Erythroblast (primary cell): ENCODE measurements around the gene LIN37.
A peak's percentile ranks its signal among the peaks of the same experiment; 100 is the strongest.

Source experiments
- DNase-seq, 2 experiments: peaks; one replicate each; lab custom pipeline; 2025; lab: John Stamatoyannopoulos, UW
- GATA1 ChIP-seq: IDR thresholded peaks from 2 replicates; pipeline ENCODE4 v1.6.1; 2011; ENCODE audit warnings: low read depth, mild to moderate bottlenecking, control low read depth, low read length, moderate library complexity
- POLR2A ChIP-seq: IDR thresholded peaks from 2 replicates; pipeline ENCODE4 v1.6.1; 2011; ENCODE audit warnings: mild to moderate bottlenecking, low read length

LIN37 gene

GRCh38 chr19:35748106-35749020 is at the start of gene LIN37:
TSS of gene LIN37 (plus strand) at chr19:35748576. CDS start at chr19:35748725, 149 bp downstream.
- peak; percentile 77 for TF ChIP-seq POLR2A
- no peak for TF ChIP-seq GATA1

GRCh38 chr19:35702223-35703012 is 46.0 kb upstream of the LIN37 start:
- peak; percentile 31 for TF ChIP-seq POLR2A
- no peak for TF ChIP-seq GATA1
- DNase-seq, result peak; percentile 96

More at GRCh38 chr19:35748106-35749020, at the start of gene LIN37:
- DNase-seq, result peak; percentile 99

- DNase-seq, result no peak
- TF ChIP-seq GATA1 (no peak), POLR2A (no peak)
These were observed 45.0 kb upstream of the LIN37 start for GRCh38 chr19:35703343-35703742.

- TF ChIP-seq POLR2A, result no peak
- TF ChIP-seq GATA1, result no peak
- DNase-seq, result peak; percentile 51 to 70
These were observed 44.2 kb upstream of the LIN37 start, which contains the start of gene ZBTB32 for GRCh38 chr19:35704218-35704617. TSS of gene ZBTB32 (plus strand) at chr19:35704558. CDS start at chr19:35714627, 10,069 bp downstream.

- DNase-seq, result no peak
- TF ChIP-seq GATA1 (no peak), POLR2A (no peak)
These were observed 40.0 kb upstream of the LIN37 start for GRCh38 chr19:35708391-35708790.

GRCh38 chr19:35710784-35711723 is 37.3 kb upstream of the LIN37 start:
- TF ChIP-seq POLR2A, result no peak
- no peak for TF ChIP-seq GATA1
- DNase-seq, result no peak

- peak in 1 of 2 experiments; percentile 41 for DNase-seq
- TF ChIP-seq GATA1 (no peak), POLR2A (no peak)
These were observed 35.5 kb upstream of the LIN37 start for GRCh38 chr19:35712567-35713505.

GRCh38 chr19:35713506-35713850 is 34.9 kb upstream of the LIN37 start:
- TF ChIP-seq POLR2A (no peak), GATA1 (no peak)
- DNase-seq, result no peak

- peak; percentile 43 to 47 for DNase-seq
- TF ChIP-seq GATA1 (no peak), POLR2A (no peak)
These were observed 34.4 kb upstream of the LIN37 start for GRCh38 chr19:35713904-35714495.

GRCh38 chr19:35714601-35715354 is 33.6 kb upstream of the LIN37 start:
- DNase-seq, result peak in 1 of 2 experiments; percentile 24
- TF ChIP-seq GATA1, result no peak
- TF ChIP-seq POLR2A, result no peak

GRCh38 chr19:35715355-35715809 is 33.0 kb upstream of the LIN37 start:
- TF ChIP-seq POLR2A (no peak), GATA1 (no peak)
- no peak for DNase-seq
